Vagina (tissue), 2 donors: ENCODE measurements around the gene PARK7. TPM values are rescaled to one million over a fixed set of nuclear protein-coding genes. Genes with fewer than 3 reads are reported as not detected.

ENCODE experiments used
- DNase-seq, 2 donors: peaks; one replicate each; pipeline ENCODE4 v3.0.0-alpha.2; 2017; ENCODE audit errors: extremely low spot score in 2 of 2
- H3K27ac ChIP-seq: fragments of 200-600 bp; sonication (generic); one replicate; pipeline ENCODE4 v1.5.1; 2019
- H3K27me3 ChIP-seq: fragments of 200-600 bp; sonication (generic); one replicate; pipeline ENCODE4 v1.5.1; 2019
- H3K36me3 ChIP-seq, 2 donors: fragments of 200-600 bp; sonication (generic); one replicate each; pipeline ENCODE4 v1.5.1; 2017 to 2019
- H3K4me1 ChIP-seq: fragments of 200-600 bp; sonication (generic); one replicate; pipeline ENCODE4 v1.5.1; 2019
- H3K4me3 ChIP-seq, 2 donors: fragments of 200-600 bp; sonication (generic); 1 replicate in 1 of 2; 2 replicates in 1 of 2; pipeline ENCODE4 v1.5.1; 2016 to 2019
- H3K9me3 ChIP-seq: fragments of 200-600 bp; sonication (generic); one replicate; pipeline ENCODE4 v1.5.1; 2019
- CTCF ChIP-seq, 3 experiments: fragments of 450-650 bp in 2 of 3; fragments of 200-600 bp in 1 of 3; sonication (generic) in 1 of 3; IDR thresholded peaks; one replicate each; pipeline ENCODE4 v1.5.1; 2017 to 2019; ENCODE audit warnings: antibody characterized with exemption in 3 of 3, mild to moderate bottlenecking in 2 of 3, moderate library complexity in 2 of 3
- POLR2A ChIP-seq, 2 donors: fragments of 450-650 bp; IDR thresholded peaks; one replicate each; pipeline ENCODE4 v1.6.1; 2017; ENCODE audit warnings: antibody characterized with exemption in 2 of 2, mild to moderate bottlenecking in 2 of 2, moderate library complexity in 2 of 2
- POLR2AphosphoS5 ChIP-seq, 2 donors: sonication (generic); formaldehyde crosslinking; IDR thresholded peaks; one replicate each; pipeline ENCODE4 v1.9.0; 2017; ENCODE audit warnings: antibody characterized with exemption in 2 of 2, mild to moderate bottlenecking in 2 of 2, low read depth in 1 of 2; ENCODE audit not compliant: insufficient read depth in 1 of 2
- intact Hi-C: fragments of 100-400 bp; cut with DNase I; formaldehyde crosslinking; loops from one replicate; pipeline ENCODE4 v1.15.1; 2023
- total RNA-seq: library from RNA; depleted of rRNA; stranded (reverse); fragments of >200 nt; gene quantifications from one replicate; pipeline ENCODE4 v1.2.3, GENCODE V29; 2016

PARK7 gene
- total RNA-seq, 1 donor from 2014 or later: 119 TPM

GRCh38 chr1:7984811-7985210 is 23.3 kb downstream of the PARK7 start:
- H3K36me3 ChIP-seq: peaks cover 0 to 35% of the 10 kb centered on the region in 2 donors

GRCh38 chr1:7985851-7986612 is 24.5 kb downstream of the PARK7 start:
- Histone ChIP-seq H3K36me3 (peaks cover 0 to 35% of the 10 kb centered on the region in 2 donors), H3K27me3 (no peaks in the 10 kb centered on the region), H3K9me3 (no peaks in the 10 kb centered on the region), H3K4me1 (peaks cover 10% of the 10 kb centered on the region), H3K4me3 (no peak overlapping the region), H3K27ac (no peak overlapping the region)
- no peak for DNase-seq
- TF ChIP-seq POLR2A (IDR thresholded peaks at IDR 0.05) (no peak), POLR2AphosphoS5 (IDR thresholded peaks at IDR 0.05; ENCODE audit: insufficient read depth in 1 of 2, low read depth in 1 of 2) (no peak), CTCF (IDR thresholded peaks at IDR 0.05) (no peak)
- intact Hi-C loops: loop anchor here (10.0 kb wide), 1 partner anchor 329 kb away; the partner anchor contains the start of gene SLC45A1

More at GRCh38 chr1:7984811-7985210, 23.3 kb downstream of the PARK7 start:
- H3K27me3 ChIP-seq: no peaks in the 10 kb centered on the region
- H3K4me1 ChIP-seq: peaks cover 10% of the 10 kb centered on the region
- no peaks in the 10 kb centered on the region for H3K9me3 ChIP-seq
- no peak for DNase-seq
- H3K27ac ChIP-seq: no peak overlapping the region
- intact Hi-C loops: loop anchor here (5.0 to 10.0 kb wide), 2 partner anchors 330 to 362 kb away; partner anchors contain the start of gene SLC45A1
- TF ChIP-seq POLR2AphosphoS5 (IDR thresholded peaks at IDR 0.05; ENCODE audit: insufficient read depth in 1 of 2, low read depth in 1 of 2): no peak
- no peak for TF ChIP-seq CTCF (IDR thresholded peaks at IDR 0.05)
- TF ChIP-seq POLR2A (IDR thresholded peaks at IDR 0.05): no peak
- H3K4me3 ChIP-seq: no peak overlapping the region

- H3K9me3 ChIP-seq: no peaks in the 10 kb centered on the region
- DNase-seq: no peak
- H3K4me3 ChIP-seq: no peak overlapping the region
- H3K4me1 ChIP-seq: peaks cover 8% of the 10 kb centered on the region
- TF ChIP-seq CTCF (IDR thresholded peaks at IDR 0.05) (no peak), POLR2A (IDR thresholded peaks at IDR 0.05) (no peak), POLR2AphosphoS5 (IDR thresholded peaks at IDR 0.05; ENCODE audit: insufficient read depth in 1 of 2, low read depth in 1 of 2) (no peak)
- H3K27ac ChIP-seq: no peak overlapping the region
- H3K36me3 ChIP-seq: peaks cover 0 to 35% of the 10 kb centered on the region in 2 donors
- intact Hi-C loops: loop anchor here (10.0 kb wide), 1 partner anchor 327 kb away; the partner anchor contains the start of gene SLC45A1
- no peaks in the 10 kb centered on the region for H3K27me3 ChIP-seq
Observed at GRCh38 chr1:7987528-7987927, 26.0 kb downstream of the PARK7 start.

GRCh38 chr1:7988576-7988975 is 27.1 kb downstream of the PARK7 start:
- Histone ChIP-seq H3K27me3 (no peaks in the 10 kb centered on the region), H3K4me1 (no peaks in the 10 kb centered on the region), H3K27ac (no peak overlapping the region), H3K9me3 (no peaks in the 10 kb centered on the region), H3K4me3 (no peak overlapping the region), H3K36me3 (peaks cover 0 to 27% of the 10 kb centered on the region in 2 donors)
- TF ChIP-seq POLR2A (IDR thresholded peaks at IDR 0.05) (no peak), CTCF (IDR thresholded peaks at IDR 0.05) (no peak), POLR2AphosphoS5 (IDR thresholded peaks at IDR 0.05; ENCODE audit: insufficient read depth in 1 of 2, low read depth in 1 of 2) (no peak)
- DNase-seq: no peak
- intact Hi-C loops: loop anchor here (10.0 kb wide), 1 partner anchor 326 kb away; the partner anchor contains the start of gene SLC45A1
